ENCODE data around the gene ADSS2. TPM values are rescaled to one million over a fixed set of nuclear protein-coding genes. Genes with fewer than 3 reads are reported as not detected.

ADSS2 gene
- total RNA-seq, 1 donor from 2014 or later = 53.9 TPM

DNA sequence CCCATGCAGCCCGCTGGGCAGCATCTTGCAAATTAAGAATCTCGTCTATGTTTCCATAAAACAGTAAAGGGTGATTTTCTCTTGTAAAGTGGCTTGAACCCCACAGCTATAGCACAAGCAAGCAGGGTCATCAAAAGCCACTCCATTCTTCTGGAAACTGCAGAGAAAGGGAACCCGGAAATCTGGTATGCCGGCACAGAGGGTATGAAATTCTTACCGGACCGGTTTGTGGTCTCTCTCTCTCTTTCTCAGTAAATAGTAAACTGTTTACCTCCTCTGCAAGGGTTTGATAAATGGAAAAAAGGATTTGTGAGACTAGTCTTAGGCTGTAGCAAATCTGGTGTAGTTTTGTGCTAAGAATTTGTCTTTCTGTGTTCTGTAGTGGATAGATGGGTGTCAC, 2.7 kb upstream of the ADSS2 start:
- Histone ChIP-seq H3K27ac (ENCODE audit: low read depth, low read length) (no peak overlapping the region), H3K4me3 (ENCODE audit: insufficient read depth, low read depth, low read length) (no peak overlapping the region), H3K79me2 (ENCODE audit: insufficient read depth, low read length) (peaks cover 21% of the 10 kb centered on the region), H3K9ac (ENCODE audit: low read length) (no peak overlapping the region), H4K20me1 (ENCODE audit: insufficient read depth, low read length) (peaks cover 9% of the 10 kb centered on the region), H3K36me3 (ENCODE audit: insufficient read depth, low read length) (no peaks in the 10 kb centered on the region), H3K4me2 (ENCODE audit: low read length) (no peak overlapping the region), H3K9me3 (ENCODE audit: insufficient read depth, low read depth, low read length) (no peaks in the 10 kb centered on the region), H3K27me3 (ENCODE audit: insufficient read depth, low read length) (no peaks in the 10 kb centered on the region), H3K4me1 (ENCODE audit: insufficient read depth, low read length) (peaks cover 11% of the 10 kb centered on the region), H2AFZ (ENCODE audit: low read depth, low read length) (no peak overlapping the region)
- DNase-seq (ENCODE audit: low read depth) (no peak), FAIRE-seq (no peak)
- no peak for TF ChIP-seq EZH2 (IDR thresholded peaks at IDR 0.05; ENCODE audit: insufficient read depth, low read length)
- no peak for TF ChIP-seq CTCF (IDR thresholded peaks at IDR 0.05; ENCODE audit: insufficient read depth, low read depth, low read length)
- Mint-ChIP-seq H3K4me1 (ENCODE audit: low read depth, unreplicated experiment) (peaks cover 14% of the 10 kb centered on the region), H3K36me3 (ENCODE audit: low read depth, unreplicated experiment) (peaks cover 6% of the 10 kb centered on the region), H3K9me3 (ENCODE audit: unreplicated experiment) (no peaks in the 10 kb centered on the region), H3K4me3 (ENCODE audit: unreplicated experiment) (peak overlapping the region; percentile 77), H3K27ac (ENCODE audit: unreplicated experiment) (no peak overlapping the region), H3K27me3 (ENCODE audit: low read depth, unreplicated experiment) (no peaks in the 10 kb centered on the region)

DNA sequence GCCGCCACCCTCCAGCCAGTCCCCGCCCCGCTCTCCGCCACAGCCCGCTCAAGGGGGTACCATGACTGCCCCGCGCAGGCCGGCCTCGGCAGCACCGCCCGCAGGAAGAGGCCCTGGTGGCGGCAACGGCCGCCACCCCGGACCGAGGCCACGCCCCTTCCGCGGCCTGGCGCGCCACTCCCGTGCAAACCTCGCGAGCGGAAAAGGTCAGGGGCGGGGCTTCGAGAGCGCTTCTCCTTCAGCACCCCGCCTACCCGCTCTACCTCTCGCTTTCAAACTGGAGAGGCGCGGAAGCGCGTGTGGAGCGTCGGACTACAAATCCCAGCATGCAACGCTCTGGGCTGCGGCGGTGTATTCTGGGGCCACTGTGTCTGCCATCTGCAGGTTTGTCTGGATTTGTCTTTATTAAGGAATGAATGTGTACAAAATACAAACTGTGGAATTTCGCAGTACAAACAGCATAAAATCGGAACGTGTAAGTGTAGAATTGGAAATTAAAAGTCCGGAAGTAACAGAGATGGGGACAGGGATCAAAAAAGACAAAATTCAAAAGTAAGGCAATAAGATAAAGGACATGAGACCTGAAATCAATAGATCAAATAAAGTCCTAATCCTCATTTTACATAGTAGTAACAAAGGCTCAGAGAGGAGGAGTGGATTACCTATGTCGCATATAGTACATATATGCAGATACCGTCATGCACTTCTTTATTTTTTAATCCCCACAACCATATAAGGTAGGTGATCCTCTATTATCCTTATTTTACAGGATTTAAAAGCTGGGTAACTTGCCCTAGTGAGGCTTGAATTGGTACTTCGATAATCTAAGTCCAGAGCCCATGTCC, 464 bp upstream of the ADSS2 start:
- Histone ChIP-seq H3K27me3 (ENCODE audit: insufficient read depth, low read length) (no peaks in the 10 kb centered on the region), H3K4me3 (ENCODE audit: insufficient read depth, low read depth, low read length) (peak overlapping the region; percentile 53), H4K20me1 (ENCODE audit: insufficient read depth, low read length) (peaks cover 12% of the 10 kb centered on the region), H2AFZ (ENCODE audit: low read depth, low read length) (peak overlapping the region; percentile 58), H3K36me3 (ENCODE audit: insufficient read depth, low read length) (no peaks in the 10 kb centered on the region), H3K79me2 (ENCODE audit: insufficient read depth, low read length) (peaks cover 43% of the 10 kb centered on the region), H3K9ac (ENCODE audit: low read length) (peak overlapping the region; percentile 97), H3K9me3 (ENCODE audit: insufficient read depth, low read depth, low read length) (no peaks in the 10 kb centered on the region), H3K27ac (ENCODE audit: low read depth, low read length) (no peak overlapping the region), H3K4me2 (ENCODE audit: low read length) (peak overlapping the region; percentile 81), H3K4me1 (ENCODE audit: insufficient read depth, low read length) (peaks cover 19% of the 10 kb centered on the region)
- peak overlapping the region; percentile 84 for H3K4me3 Mint-ChIP-seq (ENCODE audit: unreplicated experiment)
- H3K27ac Mint-ChIP-seq (ENCODE audit: unreplicated experiment) = peak overlapping the region; percentile 54
- no peaks in the 10 kb centered on the region for H3K27me3 Mint-ChIP-seq (ENCODE audit: low read depth, unreplicated experiment)
- H3K4me1 Mint-ChIP-seq (ENCODE audit: low read depth, unreplicated experiment) = peaks cover 27% of the 10 kb centered on the region
- TF ChIP-seq CTCF (IDR thresholded peaks at IDR 0.05; ENCODE audit: insufficient read depth, low read depth, low read length) (peak; percentile 39), EZH2 (IDR thresholded peaks at IDR 0.05; ENCODE audit: insufficient read depth, low read length) (no peak)
- FAIRE-seq (peak; percentile 60), DNase-seq (ENCODE audit: low read depth) (peak; percentile 95)
- H3K36me3 Mint-ChIP-seq (ENCODE audit: low read depth, unreplicated experiment) = peaks cover 6% of the 10 kb centered on the region
- no peaks in the 10 kb centered on the region for H3K9me3 Mint-ChIP-seq (ENCODE audit: unreplicated experiment)

Data from astrocyte (in vitro differentiated cells and primary cell).